ENCODE results near the gene THSD4.

- no peak for TF ChIP-seq CTCF (conservative IDR thresholded peaks at IDR 0.05)
- TF ChIP-seq EZH2 (IDR thresholded peaks at IDR 0.05; ENCODE audit: low read depth): no peak
Observed at GRCh38 chr15:71262599-71262998, 147.3 kb downstream of the THSD4 start.
